Measurements from ENCODE around the gene IMMP2L.

DNA sequence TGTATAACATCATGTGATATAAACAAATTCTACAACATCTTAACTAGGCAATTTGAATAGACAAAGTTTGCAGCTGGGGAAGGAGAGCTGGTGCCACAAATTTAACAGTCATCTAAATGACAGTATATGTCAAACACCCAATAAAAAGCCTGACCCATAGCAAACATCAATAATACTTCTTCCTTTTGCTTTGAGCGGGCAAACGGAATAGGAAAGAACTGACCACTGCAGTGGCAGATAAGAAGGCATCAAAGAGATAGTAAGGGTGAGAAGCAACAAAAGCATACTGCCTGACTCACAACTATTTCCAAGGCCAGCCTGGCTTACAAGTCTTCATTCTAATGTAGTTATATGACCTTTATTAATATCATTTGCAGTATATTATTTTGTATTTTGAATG is 371.5 kb downstream of the IMMP2L start:
- no peak for TF ChIP-seq SP1 (IDR thresholded peaks at IDR 0.05)
- no peak for TF ChIP-seq FOXA1 (IDR thresholded peaks at IDR 0.05)
- TF ChIP-seq FOXM1 (IDR thresholded peaks at IDR 0.05; ENCODE audit: borderline replicate concordance), result no peak
- TF ChIP-seq BHLHE40 (IDR thresholded peaks at IDR 0.05; ENCODE audit: borderline replicate concordance), result no peak
- TF ChIP-seq ELF4 (IDR thresholded peaks at IDR 0.05), result no peak
- no peak for TF ChIP-seq L3MBTL2 (conservative IDR thresholded peaks at IDR 0.05)
- no peak for TF ChIP-seq NFRKB (IDR thresholded peaks at IDR 0.05)
- no peak for TF ChIP-seq TARDBP (IDR thresholded peaks at IDR 0.05)
